MM.1S (cell line): ENCODE results near the gene FAM50B.

Experiments used
- DNase-seq: peaks from one replicate; pipeline ENCODE4 v3.0.0-alpha.2; 2015
- H2AFZ ChIP-seq: fragments of 300-600 bp; sonication (generic); 2 replicates; pipeline ENCODE4 v1.6.0; 2016; ENCODE audit warnings: antibody characterized with exemption, low read length
- H3F3A ChIP-seq: fragments of 300-600 bp; sonication (generic); 2 replicates; pipeline ENCODE4 v1.6.1; 2016; ENCODE audit warnings: mild to moderate bottlenecking, antibody characterized with exemption, low read length, moderate library complexity, mixed read lengths; ENCODE audit not compliant: insufficient read depth
- H3K27ac ChIP-seq: fragments of 300-600 bp; sonication (generic); 2 replicates; pipeline ENCODE4 v1.5.1; 2016; ENCODE audit warnings: mild to moderate bottlenecking, low read length
- H3K27me3 ChIP-seq: fragments of 300-600 bp; sonication (generic); replicated peaks from 2 replicates; pipeline ENCODE4 v1.6.0; 2016; ENCODE audit warnings: low read length; ENCODE audit not compliant: insufficient read depth
- H3K36me3 ChIP-seq: fragments of 300-600 bp; sonication (generic); replicated peaks from 2 replicates; pipeline ENCODE4 v1.6.1; 2016; ENCODE audit warnings: mild to moderate bottlenecking, low read length, mixed read lengths; ENCODE audit not compliant: insufficient read depth
- H3K4me1 ChIP-seq: fragments of 300-600 bp; sonication (generic); 2 replicates; pipeline ENCODE4 v1.6.1; 2016; ENCODE audit warnings: low read length, mixed read lengths
- H3K4me2 ChIP-seq: fragments of 300-600 bp; sonication (generic); 2 replicates; pipeline ENCODE4 v1.6.0; 2016; ENCODE audit warnings: low read depth, low read length
- H3K4me3 ChIP-seq: fragments of 300-600 bp; sonication (generic); 2 replicates; pipeline ENCODE4 v1.5.1; 2016; ENCODE audit warnings: low read length, mixed read lengths
- H3K79me2 ChIP-seq: fragments of 300-600 bp; sonication (generic); 2 replicates; pipeline ENCODE4 v1.6.1; 2016; ENCODE audit warnings: mixed run types, low read length, mixed read lengths
- H3K9ac ChIP-seq: fragments of 300-600 bp; sonication (generic); 2 replicates; pipeline ENCODE4 v1.6.1; 2016; ENCODE audit warnings: low read length, mixed read lengths
- H3K9me2 ChIP-seq: fragments of 300-600 bp; sonication (generic); replicated peaks from 2 replicates; pipeline ENCODE4 v1.6.1; 2016; ENCODE audit warnings: mild to moderate bottlenecking, low read length, mixed read lengths; ENCODE audit not compliant: insufficient read depth
- H3K9me3 ChIP-seq: fragments of 300-600 bp; sonication (generic); replicated peaks from 2 replicates; pipeline ENCODE4 v1.6.1; 2016; ENCODE audit warnings: mild to moderate bottlenecking, low read length, mixed read lengths; ENCODE audit not compliant: insufficient read depth
- H4K20me1 ChIP-seq: fragments of 300-600 bp; sonication (generic); 2 replicates; pipeline ENCODE4 v1.6.1; 2016; ENCODE audit warnings: mild to moderate bottlenecking, low read length, moderate library complexity, mixed read lengths; ENCODE audit not compliant: insufficient read depth
- EZH2 ChIP-seq: fragments of 300-600 bp; sonication (generic); optimal IDR thresholded peaks from 2 replicates; pipeline ENCODE3; 2017; ENCODE audit warnings: low read depth, mild to moderate bottlenecking, antibody characterized with exemption, low read length, mixed read lengths
- EZH2phosphoT487 ChIP-seq: fragments of 300-600 bp; sonication (generic); IDR thresholded peaks from 2 replicates; pipeline ENCODE4 v1.6.1; 2018; ENCODE audit warnings: antibody characterized with exemption, low read length
- TF ChIP-seq, protein P1 (sequence below): fragments of 300-600 bp; sonication (generic); IDR thresholded peaks from 2 replicates; pipeline ENCODE4 v1.5.1; 2016; ENCODE audit warnings: antibody characterized with exemption, low read length, mixed read lengths

The FAM50B gene

DNA sequence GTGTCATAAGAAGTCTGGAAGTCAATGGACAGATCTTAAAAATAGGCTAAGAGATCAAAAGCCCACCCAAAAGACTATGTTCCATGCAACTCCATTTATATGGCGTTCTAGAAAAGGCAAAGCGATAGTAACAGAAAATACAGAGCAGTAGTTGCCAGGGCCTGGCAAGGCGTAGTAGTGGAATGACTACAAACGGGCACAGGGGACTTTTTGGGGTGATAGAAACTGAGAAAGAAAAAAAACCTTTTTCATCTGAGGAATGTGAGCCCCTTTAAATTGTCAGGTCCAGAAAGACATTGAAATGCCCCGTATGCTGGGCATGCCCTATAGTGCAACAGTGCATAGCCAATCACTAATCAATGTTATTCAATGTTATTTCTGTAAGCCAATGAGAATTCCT is 47.2 kb upstream of the FAM50B start:
- Histone ChIP-seq H2AFZ (no peak overlapping the region), H3K4me3 (no peak overlapping the region), H3K9me3 (no peaks in the 10 kb centered on the region), H3K79me2 (no peaks in the 10 kb centered on the region), H3K9ac (no peak overlapping the region), H3K4me1 (0 out of 2 replicates have a peak, but pooled peaks cover 6% of the 10 kb centered on the region), H4K20me1 (no peaks in the 10 kb centered on the region), H3K36me3 (no peaks in the 10 kb centered on the region), H3K4me2 (no peak overlapping the region), H3K9me2 (no peaks in the 10 kb centered on the region), H3F3A (no peaks in the 10 kb centered on the region), H3K27me3 (no peaks in the 10 kb centered on the region), H3K27ac (no peak overlapping the region)
- TF ChIP-seq EZH2phosphoT487, result no peak
- TF ChIP-seq, protein P1, sequence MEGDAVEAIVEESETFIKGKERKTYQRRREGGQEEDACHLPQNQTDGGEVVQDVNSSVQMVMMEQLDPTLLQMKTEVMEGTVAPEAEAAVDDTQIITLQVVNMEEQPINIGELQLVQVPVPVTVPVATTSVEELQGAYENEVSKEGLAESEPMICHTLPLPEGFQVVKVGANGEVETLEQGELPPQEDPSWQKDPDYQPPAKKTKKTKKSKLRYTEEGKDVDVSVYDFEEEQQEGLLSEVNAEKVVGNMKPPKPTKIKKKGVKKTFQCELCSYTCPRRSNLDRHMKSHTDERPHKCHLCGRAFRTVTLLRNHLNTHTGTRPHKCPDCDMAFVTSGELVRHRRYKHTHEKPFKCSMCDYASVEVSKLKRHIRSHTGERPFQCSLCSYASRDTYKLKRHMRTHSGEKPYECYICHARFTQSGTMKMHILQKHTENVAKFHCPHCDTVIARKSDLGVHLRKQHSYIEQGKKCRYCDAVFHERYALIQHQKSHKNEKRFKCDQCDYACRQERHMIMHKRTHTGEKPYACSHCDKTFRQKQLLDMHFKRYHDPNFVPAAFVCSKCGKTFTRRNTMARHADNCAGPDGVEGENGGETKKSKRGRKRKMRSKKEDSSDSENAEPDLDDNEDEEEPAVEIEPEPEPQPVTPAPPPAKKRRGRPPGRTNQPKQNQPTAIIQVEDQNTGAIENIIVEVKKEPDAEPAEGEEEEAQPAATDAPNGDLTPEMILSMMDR, result no peak
- TF ChIP-seq EZH2, result no peak
- DNase-seq, result no peak

DNA sequence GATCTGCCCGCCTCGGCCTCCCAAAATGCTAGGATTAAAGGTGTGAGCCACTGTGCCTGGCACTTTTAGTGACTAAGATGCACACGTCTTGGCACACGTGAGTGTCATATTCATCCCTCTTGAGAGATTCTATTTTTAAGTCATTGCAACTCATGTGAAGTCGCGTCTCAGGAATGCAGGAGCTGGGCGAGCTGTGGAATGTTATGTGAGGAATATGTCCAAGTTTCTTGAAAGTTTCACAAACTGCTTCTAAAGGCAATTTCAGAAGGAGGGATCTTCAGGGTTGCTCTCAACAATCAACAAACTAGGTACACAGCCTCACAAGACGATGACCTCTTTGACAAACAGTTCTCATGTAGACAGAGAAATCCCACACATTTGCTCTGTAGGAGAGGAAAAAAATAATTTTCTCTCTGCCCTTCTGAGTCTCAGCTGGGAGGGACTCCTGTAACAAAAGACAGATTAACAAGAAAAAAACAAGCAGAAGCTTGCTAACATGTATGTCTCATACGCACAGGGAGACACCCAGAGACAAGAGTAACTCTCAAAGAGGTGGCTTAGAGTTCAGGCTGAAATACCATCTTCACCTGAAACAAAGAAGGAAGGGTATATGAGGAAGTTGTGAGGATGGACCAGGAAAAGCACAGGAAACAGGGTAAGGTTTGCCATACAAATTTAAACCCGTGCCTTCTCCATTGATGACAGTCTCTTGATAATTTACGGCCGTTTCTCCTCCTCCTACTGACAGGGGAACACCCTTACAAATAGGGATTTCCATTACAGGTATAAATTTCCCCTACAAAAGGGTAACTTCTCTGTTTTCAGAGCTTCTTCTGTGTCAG is 45.3 kb upstream of the FAM50B start:
- Histone ChIP-seq H3K9ac (no peak overlapping the region), H3K36me3 (no peaks in the 10 kb centered on the region), H3K9me2 (no peaks in the 10 kb centered on the region), H3F3A (no peaks in the 10 kb centered on the region), H3K27me3 (no peaks in the 10 kb centered on the region), H3K4me3 (no peak overlapping the region), H3K9me3 (no peaks in the 10 kb centered on the region), H3K4me1 (0 out of 2 replicates have a peak, but pooled peaks cover 6% of the 10 kb centered on the region), H3K4me2 (no peak overlapping the region), H4K20me1 (no peaks in the 10 kb centered on the region), H3K79me2 (no peaks in the 10 kb centered on the region), H2AFZ (no peak overlapping the region), H3K27ac (peak overlapping the region; percentile 22; the same call in 1 of the 2 replicates)
- peak; percentile 29 for DNase-seq
- TF ChIP-seq, protein P1, result no peak
- TF ChIP-seq EZH2, result no peak
- no peak for TF ChIP-seq EZH2phosphoT487

DNA sequence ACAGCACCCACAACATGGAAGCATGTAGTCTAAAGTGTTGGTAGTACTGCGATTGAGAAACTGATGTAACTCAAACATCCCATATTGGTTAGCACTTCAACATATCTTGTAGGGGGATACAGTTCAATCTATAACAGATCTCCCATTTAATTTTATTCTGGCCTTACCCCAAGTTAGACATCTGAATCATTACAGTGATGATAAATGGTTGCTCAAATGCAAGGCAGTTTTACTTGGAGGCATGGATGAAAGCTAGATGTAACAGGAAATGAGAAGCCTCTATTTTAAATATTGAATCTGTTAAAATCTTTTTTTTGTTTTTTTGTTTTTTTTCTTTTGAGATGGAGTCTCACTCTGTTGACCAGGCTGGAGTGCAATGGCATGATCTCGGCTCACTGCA is 44.2 kb upstream of the FAM50B start:
- 0 out of 2 replicates have a peak, but pooled peaks cover 6% of the 10 kb centered on the region for H3K4me1 ChIP-seq
- TF ChIP-seq EZH2phosphoT487, result no peak
- TF ChIP-seq EZH2, result no peak
- TF ChIP-seq, protein P1, result no peak
- no peaks in the 10 kb centered on the region for H3K9me3 ChIP-seq
- no peak overlapping the region for H3K4me3 ChIP-seq
- H3K27ac ChIP-seq, result no peak overlapping the region
- H3F3A ChIP-seq, result no peaks in the 10 kb centered on the region
- no peaks in the 10 kb centered on the region for H3K27me3 ChIP-seq
- H3K4me2 ChIP-seq, result no peak overlapping the region
- no peaks in the 10 kb centered on the region for H3K79me2 ChIP-seq
- no peaks in the 10 kb centered on the region for H3K9me2 ChIP-seq
- no peak overlapping the region for H3K9ac ChIP-seq
- no peak overlapping the region for H2AFZ ChIP-seq
- DNase-seq, result no peak
- H3K36me3 ChIP-seq, result no peaks in the 10 kb centered on the region
- H4K20me1 ChIP-seq, result no peaks in the 10 kb centered on the region
